PC-3 (cell line): ENCODE measurements around the gene HNRNPU. TPM values are rescaled to one million over a fixed set of nuclear protein-coding genes. Genes with fewer than 3 reads are reported as not detected.

ENCODE experiments used
- ATAC-seq: fragments of 200-7000 bp; cut with Tn5 transposase; 2 replicates; pipeline ENCODE4 v1.9.1; 2020; ENCODE audit warnings: mild to moderate bottlenecking, moderate library complexity
- BruUV-seq: library from RNA; stranded (reverse); fragments of 400-500 nt; replicated peaks from 2 replicates; lab custom pipeline; 2021; lab: Mats Ljungman, UMichigan
- CTCF ChIA-PET: fragments of 300-600 bp; sonication (Branson Sonifier 250); formaldehyde crosslinking; loops from one replicate; lab custom pipeline; 2022; ENCODE audit warnings: antibody characterized with exemption; lab: Charles Lee
- POLR2A ChIA-PET: fragments of 300-600 bp; sonication (Branson Sonifier 250); formaldehyde crosslinking; loops from one replicate; lab custom pipeline; 2022; ENCODE audit warnings: antibody characterized with exemption; ENCODE audit not compliant: unreplicated experiment; lab: Charles Lee
- DNase-seq: peaks from one replicate; pipeline ENCODE4 v3.0.0-alpha.2; 2015
- H2AFZ ChIP-seq: fragments of 300-600 bp; sonication (generic); 2 replicates; pipeline ENCODE4 v1.6.0; 2016; ENCODE audit warnings: antibody characterized with exemption, low read length
- H3F3A ChIP-seq: fragments of 300-600 bp; sonication (generic); one replicate; pipeline ENCODE4 v1.6.0; 2017; ENCODE audit warnings: antibody characterized with exemption, low read length, control low read depth, mild to moderate bottlenecking; ENCODE audit not compliant: unreplicated experiment
- H3K27ac ChIP-seq: fragments of 300-600 bp; sonication (generic); 2 replicates; pipeline ENCODE4 v1.5.1; 2016; ENCODE audit warnings: mild to moderate bottlenecking, low read length
- H3K27me3 ChIP-seq: fragments of 300-600 bp; sonication (generic); 2 replicates; pipeline ENCODE4 v1.6.1; 2016; ENCODE audit warnings: low read length, mixed read lengths
- H3K36me3 ChIP-seq: fragments of 300-600 bp; sonication (generic); 2 replicates; pipeline ENCODE4 v1.6.1; 2016; ENCODE audit warnings: low read depth, mixed run types, low read length, mixed read lengths
- H3K4me1 ChIP-seq: fragments of 300-600 bp; sonication (generic); 2 replicates; pipeline ENCODE4 v1.5.1; 2016; ENCODE audit warnings: low read length; ENCODE audit not compliant: insufficient read depth
- H3K4me2 ChIP-seq: fragments of 300-600 bp; sonication (generic); 2 replicates; pipeline ENCODE4 v1.6.0; 2016; ENCODE audit warnings: low read length
- H3K4me3 ChIP-seq: fragments of 300-600 bp; sonication (generic); 2 replicates; pipeline ENCODE4 v1.5.1; 2016; ENCODE audit warnings: mild to moderate bottlenecking, low read length, mixed read lengths
- H3K79me2 ChIP-seq: fragments of 300-600 bp; sonication (generic); 2 replicates; pipeline ENCODE4 v1.6.1; 2017; ENCODE audit warnings: low read length, mixed read lengths
- H3K9ac ChIP-seq: fragments of 300-600 bp; sonication (generic); 2 replicates; pipeline ENCODE4 v1.6.0; 2016; ENCODE audit warnings: mild to moderate bottlenecking, low read length
- H3K9me2 ChIP-seq: fragments of 300-600 bp; sonication (generic); replicated peaks from 2 replicates; pipeline ENCODE4 v1.6.1; 2016; ENCODE audit warnings: mixed run types, low read length, mixed read lengths
- H3K9me3 ChIP-seq: fragments of 300-600 bp; sonication (generic); 2 replicates; pipeline ENCODE4 v1.6.1; 2016; ENCODE audit warnings: low read length, mixed read lengths
- H4K20me1 ChIP-seq: fragments of 300-600 bp; sonication (generic); 2 replicates; pipeline ENCODE4 v1.6.1; 2016; ENCODE audit warnings: low read length, mixed read lengths
- CTCF ChIP-seq: fragments of 300-600 bp; sonication (generic); conservative IDR thresholded peaks from 2 replicates; pipeline ENCODE4 v1.5.1; 2017; ENCODE audit warnings: antibody characterized with exemption, low read depth, mild to moderate bottlenecking, low read length
- EZH2 ChIP-seq: fragments of 300-600 bp; sonication (generic); IDR thresholded peaks from one replicate; pipeline ENCODE4 v1.6.1; 2017; ENCODE audit warnings: antibody characterized with exemption, mild to moderate bottlenecking, low read length; ENCODE audit not compliant: unreplicated experiment
- EZH2phosphoT487 ChIP-seq: fragments of 300-600 bp; sonication (generic); IDR thresholded peaks from 2 replicates; pipeline ENCODE4 v1.6.1; 2018; ENCODE audit warnings: mild to moderate bottlenecking, antibody characterized with exemption, low read length, borderline replicate concordance
- intact Hi-C: fragments of 100-400 bp; cut with micrococcal nuclease; formaldehyde crosslinking; loops from 2 replicates; pipeline ENCODE4 v1.9.0; 2023
- total RNA-seq: library from RNA; depleted of rRNA; stranded (reverse); fragments of >200 nt; gene quantifications from 2 replicates; pipeline ENCODE4 v1.2.3, GENCODE V29; 2014

Gene HNRNPU
- total RNA-seq, 1 experiment from 2014 or later: 431 TPM

DNA sequence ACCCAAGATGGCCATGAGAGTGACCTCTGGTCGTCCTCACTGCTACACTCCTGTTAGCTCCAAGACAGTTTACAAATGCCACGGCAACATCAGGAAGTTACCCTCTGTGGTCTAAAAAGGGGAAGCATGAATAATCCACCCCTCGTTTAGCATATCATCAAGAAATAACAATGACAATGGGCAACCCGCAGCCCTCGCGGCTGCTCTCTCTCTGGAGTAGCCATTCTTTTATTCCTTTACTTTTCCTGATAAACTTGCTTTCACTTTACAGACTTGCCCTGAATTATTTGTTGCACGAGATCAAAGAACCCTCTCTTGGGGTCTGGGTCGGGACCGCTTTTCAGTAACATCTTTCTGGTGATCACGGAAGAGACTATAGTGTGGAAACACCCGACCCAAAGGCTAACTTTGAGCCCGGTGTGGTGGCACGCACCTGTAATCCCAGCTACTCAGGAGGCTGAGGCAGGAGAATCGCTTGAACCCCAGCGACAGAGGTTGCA, 48.7 kb downstream of the HNRNPU start:
- H3K9ac ChIP-seq: no peak overlapping the region
- intact Hi-C loops: no loop called here
- H3K36me3 ChIP-seq: no peaks in the 10 kb centered on the region
- POLR2A ChIA-PET: no interaction called here
- H4K20me1 ChIP-seq: no peaks in the 10 kb centered on the region
- H3F3A ChIP-seq: no peaks in the 10 kb centered on the region
- H3K4me1 ChIP-seq: peaks cover 9% of the 10 kb centered on the region; the same call in 1 of the 2 replicates
- no TSS peak for BruUV-seq
- no peaks in the 10 kb centered on the region for H3K27me3 ChIP-seq
- no peak overlapping the region for H3K4me3 ChIP-seq
- H3K79me2 ChIP-seq: no peaks in the 10 kb centered on the region
- TF ChIP-seq EZH2phosphoT487 (no peak), EZH2 (no peak), CTCF (no peak)
- no peak for DNase-seq
- no peaks in the 10 kb centered on the region for H3K9me3 ChIP-seq
- no peak for ATAC-seq
- no peak overlapping the region for H2AFZ ChIP-seq
- no peak overlapping the region for H3K4me2 ChIP-seq
- CTCF ChIA-PET: no interaction called here
- H3K27ac ChIP-seq: no peak overlapping the region
- no peaks in the 10 kb centered on the region for H3K9me2 ChIP-seq

DNA sequence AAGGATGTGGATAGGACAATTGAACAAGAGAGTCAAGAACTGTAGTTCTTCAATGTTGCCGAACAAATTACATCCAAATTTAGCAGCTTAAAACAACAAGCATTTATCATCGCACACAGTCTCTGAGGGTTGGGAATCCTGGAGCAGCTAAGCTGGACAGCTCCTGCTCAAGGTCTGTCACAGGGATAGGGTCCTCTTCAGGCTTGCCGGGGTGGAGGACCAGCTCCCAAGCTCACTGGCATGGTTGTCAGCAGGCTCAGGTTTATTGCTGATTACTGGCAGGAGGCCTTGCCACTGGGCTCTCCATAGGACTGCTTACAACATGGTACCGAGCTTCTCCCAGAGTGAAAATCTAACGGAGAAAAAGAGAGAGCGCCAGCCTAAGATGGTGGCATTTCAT, 51.0 kb downstream of the HNRNPU start:
- Histone ChIP-seq H2AFZ (no peak overlapping the region), H4K20me1 (no peaks in the 10 kb centered on the region), H3K27me3 (no peaks in the 10 kb centered on the region), H3F3A (no peaks in the 10 kb centered on the region), H3K9me2 (no peaks in the 10 kb centered on the region), H3K27ac (no peak overlapping the region), H3K4me3 (no peak overlapping the region), H3K9ac (no peak overlapping the region), H3K9me3 (no peaks in the 10 kb centered on the region), H3K79me2 (no peaks in the 10 kb centered on the region), H3K36me3 (no peaks in the 10 kb centered on the region), H3K4me2 (no peak overlapping the region), H3K4me1 (no peaks in the 10 kb centered on the region)
- POLR2A ChIA-PET: interaction anchor here (0.6 kb wide), 1 partner anchor 233 kb away, joined by 5 read pairs; no protein-coding TSS in a partner anchor
- BruUV-seq: no TSS peak
- no peak for ATAC-seq
- no peak for DNase-seq
- intact Hi-C loops: no loop called here
- CTCF ChIA-PET: no interaction called here
- TF ChIP-seq CTCF (no peak), EZH2 (no peak), EZH2phosphoT487 (no peak)

DNA sequence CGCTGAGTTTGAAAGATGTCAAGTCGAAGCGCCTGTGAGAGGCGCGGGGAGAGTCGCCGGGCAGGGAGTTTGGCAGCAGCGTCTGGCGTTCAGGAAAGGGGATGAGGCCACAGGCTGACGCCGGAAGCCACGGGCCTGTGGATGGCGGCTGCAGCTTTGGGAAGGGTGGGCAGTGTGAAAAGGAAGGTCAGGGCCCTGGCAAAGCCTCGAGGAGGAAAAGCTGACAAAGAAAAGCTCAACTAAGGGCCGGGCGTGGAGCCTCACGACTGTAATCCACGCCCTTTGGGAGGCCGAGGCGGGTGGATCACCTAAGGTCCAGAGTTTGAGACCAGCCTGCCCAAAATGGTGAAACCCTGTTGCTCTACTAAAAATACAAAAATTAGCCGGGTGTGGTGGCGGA, 54.1 kb downstream of the HNRNPU start:
- no TSS peak for BruUV-seq
- ChIA-PET POLR2A (no interaction called here), CTCF (no interaction called here)
- no peaks in the 10 kb centered on the region for H3K27me3 ChIP-seq
- no peaks in the 10 kb centered on the region for H3K4me1 ChIP-seq
- no peaks in the 10 kb centered on the region for H3K9me3 ChIP-seq
- no peak overlapping the region for H3K4me2 ChIP-seq
- H3K9ac ChIP-seq: no peak overlapping the region
- no peaks in the 10 kb centered on the region for H3K9me2 ChIP-seq
- no peaks in the 10 kb centered on the region for H4K20me1 ChIP-seq
- H2AFZ ChIP-seq: no peak overlapping the region
- intact Hi-C loops: no loop called here
- no peaks in the 10 kb centered on the region for H3K36me3 ChIP-seq
- DNase-seq (no peak), ATAC-seq (no peak)
- H3F3A ChIP-seq: no peaks in the 10 kb centered on the region
- H3K27ac ChIP-seq: no peak overlapping the region
- no peak overlapping the region for H3K4me3 ChIP-seq
- H3K79me2 ChIP-seq: no peaks in the 10 kb centered on the region
- TF ChIP-seq CTCF (no peak), EZH2phosphoT487 (no peak), EZH2 (no peak)
